Measurements from ENCODE around the gene NSFL1C. TPM values are rescaled to one million over a fixed set of nuclear protein-coding genes. Genes with fewer than 3 reads are reported as not detected.

NSFL1C gene
- total and polyA plus RNA-seq, 9 of the 15 experiments (the other 6 are each of a cell fraction or from before 2014, with no cell fraction given) = 20.8 to 119 (median 47.0) TPM

DNA sequence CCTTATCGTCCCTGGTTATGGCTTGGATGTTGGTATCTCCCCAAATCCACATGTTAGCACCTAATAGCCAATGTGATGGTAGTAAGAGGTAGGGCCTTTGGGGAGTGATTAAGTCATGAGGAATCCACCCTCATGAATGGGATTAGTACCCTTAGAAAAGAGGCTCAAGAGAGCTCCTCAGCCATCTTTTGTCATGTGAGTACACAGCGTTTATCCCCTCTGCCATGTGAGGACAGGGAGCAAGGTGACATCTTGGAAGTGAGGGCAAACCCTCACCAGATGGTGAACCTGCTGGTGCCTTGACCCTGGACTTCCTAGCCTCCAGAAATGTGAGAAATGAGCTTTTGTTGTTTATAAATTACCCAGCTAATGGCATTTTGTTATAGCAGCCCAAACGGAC is 40.6 kb upstream of the NSFL1C start (continued):
- no peak for TF ChIP-seq ZBTB5 (IDR thresholded peaks at IDR 0.05)
- TF ChIP-seq ZNF76 (CRISPR knock-in tag; IDR thresholded peaks at IDR 0.05; ENCODE audit: borderline replicate concordance) = no peak
- TF ChIP-seq MECOM (CRISPR knock-in tag; IDR thresholded peaks at IDR 0.05) = no peak
- TF ChIP-seq NCOA6 (IDR thresholded peaks at IDR 0.05) = no peak

GRCh38 chr20:1505871-1506270 is 39.2 kb upstream of the NSFL1C start:
- CTCF ChIA-PET (ENCODE audit: low intra/inter-chr PET ratio) = no interaction called here
- FAIRE-seq = no peak

More at GRCh38 chr20:1505871-1506270, 39.2 kb upstream of the NSFL1C start:
- no peaks in the 10 kb centered on the region for H3K9me3 ChIP-seq (replicated peaks; ENCODE audit: control insufficient read depth, insufficient read depth, low read depth, low read length)
- no peak overlapping the region for H3K4me2 ChIP-seq (ENCODE audit: insufficient read depth, low read length)
- ATAC-seq = no peak
- H3K79me2 ChIP-seq (ENCODE audit: control insufficient read depth, insufficient read depth, low read length) = no peaks in the 10 kb centered on the region
- TF ChIP-seq, protein P1, sequence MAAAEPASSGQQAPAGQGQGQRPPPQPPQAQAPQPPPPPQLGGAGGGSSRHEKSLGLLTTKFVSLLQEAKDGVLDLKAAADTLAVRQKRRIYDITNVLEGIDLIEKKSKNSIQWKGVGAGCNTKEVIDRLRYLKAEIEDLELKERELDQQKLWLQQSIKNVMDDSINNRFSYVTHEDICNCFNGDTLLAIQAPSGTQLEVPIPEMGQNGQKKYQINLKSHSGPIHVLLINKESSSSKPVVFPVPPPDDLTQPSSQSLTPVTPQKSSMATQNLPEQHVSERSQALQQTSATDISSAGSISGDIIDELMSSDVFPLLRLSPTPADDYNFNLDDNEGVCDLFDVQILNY (CRISPR knock-in tag; IDR thresholded peaks at IDR 0.05) = no peak
- no peak for TF ChIP-seq KDM1A (IDR thresholded peaks at IDR 0.05)
- no peak for TF ChIP-seq YY1 (IDR thresholded peaks at IDR 0.05; ENCODE audit: borderline replicate concordance in 1 of 3, control insufficient read depth in 1 of 3, extremely low read depth in 1 of 3, insufficient read depth in 3 of 3, insufficient read length in 1 of 3, insufficient replicate concordance in 2 of 3, low read depth in 1 of 3, low read length in 2 of 3)
- no peak for TF ChIP-seq CREBBP (IDR thresholded peaks at IDR 0.05; ENCODE audit: low read depth, low read length)
- TF ChIP-seq ILF3 (IDR thresholded peaks at IDR 0.05; ENCODE audit: borderline replicate concordance) = no peak
- TF ChIP-seq ZKSCAN3 (CRISPR knock-in tag; IDR thresholded peaks at IDR 0.05) = no peak
- no peak overlapping the region for H2AFZ ChIP-seq (ENCODE audit: low read depth, low read length)
- intact Hi-C loops (cut with micrococcal nuclease) (loop anchor here (10.0 kb wide), 1 partner anchor 191 kb away; no protein-coding TSS in a partner anchor), in situ Hi-C loops (cut with MboI) (loop anchor here (25.0 kb wide), 1 partner anchor 256 kb away; no protein-coding TSS in a partner anchor)
- POLR2A ChIA-PET = interaction anchor here (0.6 kb wide), 1 partner anchor 66 kb away, joined by 3 read pairs; no protein-coding TSS in a partner anchor
- no peaks in the 10 kb centered on the region for H3K4me1 ChIP-seq (replicated peaks in 1 of 2; ENCODE audit: control insufficient read depth in 2 of 2, insufficient read depth in 2 of 2, low read length in 2 of 2)
- H3K27me3 ChIP-seq (ENCODE audit: control insufficient read depth in 2 of 2, insufficient read depth in 2 of 2, low read length in 2 of 2) = 0 out of 5 replicates have a peak, but pooled peaks cover 0 to 6% of the 10 kb centered on the region in 2 experiments
- WGBS (ENCODE audit: insufficient coverage, low coverage, missing lambda C conversion rate) = 17% methylated on average over 1 of the region's 1 CpG
- no peak overlapping the region for H3K27ac ChIP-seq (ENCODE audit: extremely low read depth, low read depth, low read length)
- H3K36me3 ChIP-seq (ENCODE audit: control insufficient read depth, insufficient read depth, low read length) = no peaks in the 10 kb centered on the region
- no TSS peak for BruUV-seq (replicated peaks)
- no peak overlapping the region for H3K4me3 ChIP-seq
- no peaks in the 10 kb centered on the region for H4K20me1 ChIP-seq (replicated peaks; ENCODE audit: control insufficient read depth, insufficient read depth, low read length)
- no peak for DNase-seq (ENCODE audit: extremely low read depth in 1 of 4, low spot score in 3 of 4)
- H3K9ac ChIP-seq (ENCODE audit: insufficient read depth in 1 of 2, low read depth in 2 of 2, low read length in 2 of 2) = no peak overlapping the region
- no peaks in the 10 kb centered on the region for H3K9me1 ChIP-seq (ENCODE audit: control insufficient read depth, insufficient read depth, low read length)
